Subcutaneous adipose tissue (tissue), 4 donors: Measurements from ENCODE around the gene MSI2. TPM values are rescaled to one million over a fixed set of nuclear protein-coding genes. Genes with fewer than 3 reads are reported as not detected.

ENCODE experiments used
- CTCF ChIP-seq: fragments of 450-650 bp; IDR thresholded peaks from one replicate; pipeline ENCODE4 v1.5.1; 2016; ENCODE audit warnings: low read depth, mild to moderate bottlenecking, control low read depth, antibody characterized with exemption, moderate library complexity
- total RNA-seq, 4 donors: library from RNA; depleted of rRNA; stranded (reverse); fragments of >200 nt; gene quantifications; one replicate each; pipeline ENCODE4 v1.1.0, GENCODE V29; 2016

MSI2 gene
- total RNA-seq, 4 donors from 2014 or later = 9.5 to 12.9 (median 10.9) TPM

GRCh38 chr17:57393368-57393767 lies 137.0 kb downstream of the MSI2 start:
- TF ChIP-seq CTCF = no peak

GRCh38 chr17:57394375-57394774 lies 138.1 kb downstream of the MSI2 start:
- TF ChIP-seq CTCF = no peak

GRCh38 chr17:57395721-57396321 lies 139.5 kb downstream of the MSI2 start:
- TF ChIP-seq CTCF = no peak

GRCh38 chr17:57396511-57396921 lies 140.2 kb downstream of the MSI2 start:
- TF ChIP-seq CTCF = no peak

GRCh38 chr17:57397402-57397801 lies 141.1 kb downstream of the MSI2 start:
- no peak for TF ChIP-seq CTCF

GRCh38 chr17:57399690-57400089 lies 143.4 kb downstream of the MSI2 start:
- no peak for TF ChIP-seq CTCF

GRCh38 chr17:57400648-57401047 lies 144.3 kb downstream of the MSI2 start:
- TF ChIP-seq CTCF = no peak
